H1 (cell line): ENCODE measurements around the gene SMYD4. TPM values are rescaled to one million over a fixed set of nuclear protein-coding genes. Genes with fewer than 3 reads are reported as not detected.

ENCODE experiments used
- CTCF ChIA-PET: fragments of 300-600 bp; sonication (Branson Sonifier 250); formaldehyde crosslinking; loops from one replicate; lab custom pipeline; 2021; ENCODE audit not compliant: partially characterized antibody; lab: Charles Lee
- POLR2A ChIA-PET: fragments of 300-600 bp; sonication (Branson Sonifier 250); formaldehyde crosslinking; loops from one replicate; lab custom pipeline; 2021; ENCODE audit warnings: inconsistent platforms; ENCODE audit not compliant: partially characterized antibody; lab: Charles Lee
- DNase-seq, 2 experiments: peaks; one replicate each; pipeline versions ENCODE4 v3.0.0 to v3.0.0-alpha.2; 2010 to 2022; ENCODE audit warnings: low spot score in 2 of 2, low read depth in 1 of 2, mixed read lengths in 1 of 2
- FAIRE-seq: peaks from 2 replicates; lab custom pipeline; 2011; peaks lifted over from hg19 to GRCh38; lab: Jason Lieb, UNC
- H2AFZ ChIP-seq: 2 replicates; pipeline ENCODE4 v1.8.1; 2012; ENCODE audit warnings: low read length, inconsistent platforms
- H2AK5ac ChIP-seq: 2 replicates; pipeline ENCODE4 v1.6.1; 2013; ENCODE audit warnings: low read depth, low read length
- H2BK120ac ChIP-seq: replicated peaks from 2 replicates; pipeline ENCODE3; 2013; ENCODE audit warnings: low read depth, low read length, inconsistent platforms
- H2BK12ac ChIP-seq: 2 replicates; pipeline ENCODE4 v1.6.1; 2013; ENCODE audit warnings: low read depth, low read length
- H2BK15ac ChIP-seq: 2 replicates; pipeline ENCODE4 v1.6.1; 2013; ENCODE audit warnings: low read length
- H2BK20ac ChIP-seq: 2 replicates; pipeline ENCODE4 v1.6.1; 2013; ENCODE audit warnings: low read length
- H2BK5ac ChIP-seq: 2 replicates; pipeline ENCODE4 v1.6.1; 2013; ENCODE audit warnings: low read depth, low read length
- H3K14ac ChIP-seq: 2 replicates; pipeline ENCODE4 v1.6.1; 2013; ENCODE audit warnings: inconsistent platforms; ENCODE audit not compliant: insufficient read length
- H3K18ac ChIP-seq: 2 replicates; pipeline ENCODE4 v1.6.1; 2013; ENCODE audit warnings: low read length; ENCODE audit errors: extremely low read depth
- H3K23ac ChIP-seq: 2 replicates; pipeline ENCODE4 v1.6.1; 2013; ENCODE audit warnings: inconsistent platforms; ENCODE audit not compliant: insufficient read length
- H3K23me2 ChIP-seq: 2 replicates; pipeline ENCODE4 v1.6.1; 2013; ENCODE audit warnings: low read depth, low read length
- H3K27ac ChIP-seq: 2 replicates; pipeline ENCODE4 v1.6.1; 2011; ENCODE audit warnings: low read depth, low read length, inconsistent platforms
- H3K27me3 ChIP-seq, 4 experiments: replicated peaks in 1 of 4; 1 replicate in 1 of 4; 2 replicates in 3 of 4; pipeline versions ENCODE4 v1.6.1 to v1.8.1; 2011 to 2013; ENCODE audit warnings: low read length in 3 of 4, mild to moderate bottlenecking in 3 of 4, inconsistent platforms in 2 of 4, mixed read lengths in 2 of 4, moderate library complexity in 1 of 4; ENCODE audit not compliant: control insufficient read depth in 3 of 4, insufficient read depth in 3 of 4; ENCODE audit errors: extremely low read depth in 1 of 4
- H3K36me3 ChIP-seq, 4 experiments: 2 replicates each; pipeline versions ENCODE4 v1.6.1 to v1.8.1; 2011 to 2013; ENCODE audit warnings: mild to moderate bottlenecking in 4 of 4, low read length in 3 of 4, moderate library complexity in 2 of 4, control low read depth in 1 of 4, inconsistent platforms in 1 of 4; ENCODE audit not compliant: insufficient read depth in 4 of 4, control insufficient read depth in 2 of 4
- H3K4ac ChIP-seq: replicated peaks from 2 replicates; pipeline ENCODE3; 2013; ENCODE audit warnings: low read length, low read depth, mixed read lengths, inconsistent platforms; ENCODE audit not compliant: insufficient read length
- H3K4me1 ChIP-seq, 4 experiments: replicated peaks in 1 of 4; 1 replicate in 1 of 4; 2 replicates in 3 of 4; pipeline versions ENCODE4 v1.6.1 to v1.8.1; 2011 to 2013; ENCODE audit warnings: low read length in 3 of 4, inconsistent platforms in 2 of 4, mixed read lengths in 1 of 4; ENCODE audit not compliant: insufficient read depth in 4 of 4, control insufficient read depth in 3 of 4
- H3K4me2 ChIP-seq, 2 experiments: 2 replicates each; pipeline versions ENCODE4 v1.6.1 to v1.8.1; 2011 to 2013; ENCODE audit warnings: low read depth in 2 of 2, low read length in 2 of 2, control low read depth in 1 of 2, inconsistent platforms in 1 of 2, mild to moderate bottlenecking in 1 of 2; ENCODE audit not compliant: insufficient read depth in 1 of 2
- H3K4me3 ChIP-seq, 4 experiments: fragments of 200-600, 300-600 bp in 1 of 4; sonication (generic), shearing (Covaris generic), sonication (Bioruptor Twin) in 1 of 4; 2 replicates each; pipeline versions ENCODE4 v1.5.1 to v1.8.1; 2011 to 2016; ENCODE audit warnings: low read length in 4 of 4, low read depth in 3 of 4, control low read depth in 2 of 4, inconsistent platforms in 2 of 4, mild to moderate bottlenecking in 2 of 4, mixed read lengths in 1 of 4, moderate library complexity in 1 of 4; ENCODE audit not compliant: insufficient read depth in 2 of 4; ENCODE audit errors: extremely low read depth in 1 of 4
- H3K56ac ChIP-seq: replicated peaks from 2 replicates; pipeline ENCODE3; 2013; ENCODE audit warnings: low read depth, mild to moderate bottlenecking, mixed read lengths, low read length, inconsistent platforms; ENCODE audit not compliant: insufficient read length
- H3K79me1 ChIP-seq: 2 replicates; pipeline ENCODE4 v1.6.1; 2013; ENCODE audit warnings: low read depth, low read length, control low read depth
- H3K79me2 ChIP-seq, 2 experiments: 2 replicates each; pipeline versions ENCODE4 v1.6.1 to v1.8.1; 2012 to 2013; ENCODE audit warnings: low read length in 2 of 2, mild to moderate bottlenecking in 2 of 2, inconsistent platforms in 1 of 2; ENCODE audit not compliant: insufficient read depth in 2 of 2, control insufficient read depth in 1 of 2
- H3K9ac ChIP-seq, 4 experiments: replicated peaks in 1 of 4; 1 replicate in 1 of 4; 2 replicates in 3 of 4; pipeline versions ENCODE4 v1.6.1 to v1.8.1; 2011 to 2013; ENCODE audit warnings: low read depth in 3 of 4, low read length in 3 of 4, control low read depth in 2 of 4, mild to moderate bottlenecking in 2 of 4, moderate library complexity in 2 of 4, inconsistent platforms in 1 of 4; ENCODE audit errors: extremely low read depth in 1 of 4
- H3K9me3 ChIP-seq, 2 experiments: 2 replicates each; pipeline versions ENCODE4 v1.6.1 to v1.8.1; 2012 to 2013; ENCODE audit warnings: mild to moderate bottlenecking in 2 of 2, moderate library complexity in 2 of 2, control low read depth in 1 of 2, inconsistent platforms in 1 of 2, low read depth in 1 of 2, low read length in 1 of 2, mixed read lengths in 1 of 2; ENCODE audit not compliant: insufficient read depth in 2 of 2
- H4K20me1 ChIP-seq, 2 experiments: replicated peaks in 1 of 2; 2 replicates each; pipeline versions ENCODE3 to v1.8.1; 2011 to 2013; ENCODE audit warnings: inconsistent platforms in 2 of 2, low read length in 2 of 2, mild to moderate bottlenecking in 1 of 2; ENCODE audit not compliant: insufficient read depth in 2 of 2, control insufficient read depth in 1 of 2
- H4K5ac ChIP-seq: 2 replicates; pipeline ENCODE4 v1.6.1; 2013; ENCODE audit warnings: low read length, low read depth, mixed read lengths, inconsistent platforms; ENCODE audit not compliant: insufficient read length
- H4K8ac ChIP-seq: 2 replicates; pipeline ENCODE4 v1.8.0; 2013; ENCODE audit warnings: mild to moderate bottlenecking, moderate library complexity, low read length, inconsistent platforms; ENCODE audit not compliant: insufficient read depth; ENCODE audit errors: extremely low read depth
- H4K91ac ChIP-seq: replicated peaks from 2 replicates; pipeline ENCODE3; 2013; ENCODE audit warnings: low read length, mixed read lengths, inconsistent platforms; ENCODE audit not compliant: insufficient read length
- ASH2L ChIP-seq: fragments of 200-600, 300-600 bp; sonication (generic); IDR thresholded peaks from one replicate; pipeline ENCODE4 v1.7.1; 2017; ENCODE audit warnings: low read length
- BRCA1 ChIP-seq: IDR thresholded peaks from 2 replicates; pipeline ENCODE4 v1.6.1; 2012; ENCODE audit warnings: low read depth, low read length, improper control_type of control experiment
- GTF2F1 ChIP-seq: IDR thresholded peaks from 2 replicates; pipeline ENCODE4 v1.6.1; 2012; ENCODE audit warnings: low read depth, low read length, improper control_type of control experiment, borderline replicate concordance
- JUN ChIP-seq: IDR thresholded peaks from 2 replicates; pipeline ENCODE4 v1.6.1; 2011; ENCODE audit warnings: low read depth, mild to moderate bottlenecking, improper control_type of control experiment, low read length
- KDM5A ChIP-seq: fragments of 200-600 bp; IDR thresholded peaks from 2 replicates; pipeline ENCODE4 v1.7.1; 2012; ENCODE audit warnings: mild to moderate bottlenecking, low read length, inconsistent platforms, mixed read lengths
- MAFK ChIP-seq: IDR thresholded peaks from 2 replicates; pipeline ENCODE4 v1.6.1; 2012; ENCODE audit warnings: low read depth, mild to moderate bottlenecking, improper control_type of control experiment, low read length
- POU5F1 ChIP-seq: IDR thresholded peaks from 2 replicates; pipeline ENCODE4 v1.6.1; 2011; ENCODE audit warnings: low read depth, mild to moderate bottlenecking, low read length, moderate library complexity
- SP1 ChIP-seq: IDR thresholded peaks from 2 replicates; pipeline ENCODE4 v1.6.1; 2011; ENCODE audit warnings: low read depth, low read length
- TBP ChIP-seq: IDR thresholded peaks from 2 replicates; pipeline ENCODE4 v1.6.1; 2011; ENCODE audit warnings: low read depth, low read length, improper control_type of control experiment
- WGBS, 2 experiments: shearing (Covaris generic) in 1 of 2; methylation state at CpG; one replicate each; pipeline versions ENCODE4 v1.1.6 to v1.1.7; 2013 to 2015; ENCODE audit warnings: low lambda C conversion rate in 2 of 2, mixed read lengths in 2 of 2, inconsistent platforms in 1 of 2, low coverage in 1 of 2, missing lambda C conversion rate in 1 of 2; ENCODE audit not compliant: insufficient replicate concordance in 2 of 2, insufficient coverage in 1 of 2, insufficient read length in 1 of 2; ENCODE audit errors: extremely low coverage in 1 of 2, missing lambda C conversion rate in 1 of 2; 5-methylcytosine and 5-hydroxymethylcytosine counted together
- polyA plus RNA-seq, 7 experiments: library from polyadenylated mRNA; depleted of rRNA in 3 of 7; stranded (reverse) in 5 of 7; unstranded in 2 of 7; fragments of >200 nt in 5 of 7; fragments of 200-250 nt in 2 of 7; gene quantifications; 1 replicate in 5 of 7; 2 replicates in 1 of 7; 4 replicates in 1 of 7; pipeline versions ENCODE4 v1.2.1 to v1.2.3, GENCODE V29; 2011 to 2013; ENCODE audit warnings: missing spikeins in 2 of 7, mixed read lengths in 2 of 7
- total RNA-seq: library from RNA; stranded (reverse); fragmentation: NEBNext Ultra II Directional; extraction: Animal tissue kit (Norgen Biotek cat#: 25700); gene quantifications from 2 replicates; pipeline ENCODE4 v1.2.1, GENCODE V29; 2021
- TF ChIP-seq, protein P1 (sequence below): IDR thresholded peaks from 2 replicates; pipeline ENCODE4 v1.6.1; 2012; ENCODE audit warnings: low read length, inconsistent platforms

The SMYD4 gene
- total and polyA plus RNA-seq, 2 of the 8 experiments (the other 6 are each of a cell fraction or from before 2014, with no cell fraction given) = 10.5 to 23.4 TPM

DNA sequence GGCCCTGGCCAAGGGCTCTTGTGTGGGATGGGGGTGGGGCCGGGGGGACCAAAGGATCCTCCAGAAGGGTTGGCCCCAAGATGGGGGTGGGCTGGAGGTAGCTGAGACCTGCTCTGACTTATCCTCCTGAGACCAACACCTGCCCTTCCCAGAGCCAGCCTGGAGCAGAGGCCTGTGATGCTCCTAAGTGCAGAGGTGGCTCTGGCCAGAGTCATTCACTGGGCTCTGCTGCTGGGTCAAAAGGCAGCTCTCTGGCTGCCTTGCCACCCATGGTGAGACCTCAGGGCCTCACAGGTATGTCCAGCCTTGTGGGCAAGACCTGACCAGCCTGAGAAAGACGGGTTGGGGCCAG is 86.6 kb downstream of the SMYD4 start:
- WGBS, 2 experiments = 96% methylated on average over 2 of the region's 2 CpGs; no CpG with 5 or more reads in 1 of the 2 experiments
- no peak overlapping the region for H3K4ac ChIP-seq
- no peak overlapping the region for H3K9ac ChIP-seq
- POLR2A ChIA-PET = interaction anchor here (0.8 to 2.0 kb wide), 5 partner anchors 10 to 27 kb away, joined by 3 to 8 read pairs (median 3); no protein-coding TSS in a partner anchor
- no peak overlapping the region for H3K27ac ChIP-seq
- H3K56ac ChIP-seq = no peak overlapping the region
- CTCF ChIA-PET = interaction anchor here (1.0 to 1.4 kb wide), 2 partner anchors 18 to 30 kb away, joined by 3 read pairs; partner anchors contain the start of gene WDR81
- DNase-seq (no peak), FAIRE-seq (no peak)
- no peak overlapping the region for H3K14ac ChIP-seq
- no peaks in the 10 kb centered on the region; a peak in 1 of 4 replicates for H3K9me3 ChIP-seq
- no peak overlapping the region for H3K4me2 ChIP-seq
- no peaks in the 10 kb centered on the region for H3K79me1 ChIP-seq
- no peaks in the 10 kb centered on the region; a peak in 1 of 7 replicates for H3K27me3 ChIP-seq
- no peak overlapping the region for H4K5ac ChIP-seq
- no peak overlapping the region for H2AK5ac ChIP-seq
- no peaks in the 10 kb centered on the region for H3K23me2 ChIP-seq
- no peak overlapping the region for H2BK20ac ChIP-seq
- no peak overlapping the region for H2BK12ac ChIP-seq
- no peaks in the 10 kb centered on the region for H4K20me1 ChIP-seq
- no peaks in the 10 kb centered on the region for H3K36me3 ChIP-seq
- H4K8ac ChIP-seq = peak overlapping the region; percentile 51; the same call in 1 of the 2 replicates
- TF ChIP-seq MAFK (no peak), ASH2L (no peak), TBP (no peak), KDM5A (no peak), GTF2F1 (no peak), JUN (no peak), SP1 (no peak), POU5F1 (no peak), BRCA1 (no peak)
- TF ChIP-seq, protein P1, sequence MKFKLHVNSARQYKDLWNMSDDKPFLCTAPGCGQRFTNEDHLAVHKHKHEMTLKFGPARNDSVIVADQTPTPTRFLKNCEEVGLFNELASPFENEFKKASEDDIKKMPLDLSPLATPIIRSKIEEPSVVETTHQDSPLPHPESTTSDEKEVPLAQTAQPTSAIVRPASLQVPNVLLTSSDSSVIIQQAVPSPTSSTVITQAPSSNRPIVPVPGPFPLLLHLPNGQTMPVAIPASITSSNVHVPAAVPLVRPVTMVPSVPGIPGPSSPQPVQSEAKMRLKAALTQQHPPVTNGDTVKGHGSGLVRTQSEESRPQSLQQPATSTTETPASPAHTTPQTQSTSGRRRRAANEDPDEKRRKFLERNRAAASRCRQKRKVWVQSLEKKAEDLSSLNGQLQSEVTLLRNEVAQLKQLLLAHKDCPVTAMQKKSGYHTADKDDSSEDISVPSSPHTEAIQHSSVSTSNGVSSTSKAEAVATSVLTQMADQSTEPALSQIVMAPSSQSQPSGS = no peak
- H2BK5ac ChIP-seq = no peak overlapping the region
- no peaks in the 10 kb centered on the region for H3K79me2 ChIP-seq
- H3K4me3 ChIP-seq = no peak overlapping the region
- no peak overlapping the region for H2BK15ac ChIP-seq
- H2AFZ ChIP-seq = no peak overlapping the region
- H3K18ac ChIP-seq = no peak overlapping the region
- H4K91ac ChIP-seq = no peak overlapping the region
- H3K23ac ChIP-seq = no peak overlapping the region
- no peak overlapping the region for H2BK120ac ChIP-seq
- peaks cover 0 to 8% (median 3%) of the 10 kb centered on the region in 4 experiments; a peak in 4 of 7 replicates for H3K4me1 ChIP-seq
